AG04449 (cell line): ENCODE measurements around the gene LRRC61.

ENCODE experiments used
- CTCF ChIA-PET: fragments of 350-600 bp; formaldehyde crosslinking; extraction: SDS; loops from one replicate; lab custom pipeline; 2021; ENCODE audit warnings: antibody characterized with exemption; lab: Yijun Ruan, JAX
- POLR2A ChIA-PET: fragments of 400-600, 350-600 bp; formaldehyde crosslinking; extraction: SDS; loops from one replicate; lab custom pipeline; 2020; ENCODE audit warnings: antibody characterized with exemption, inconsistent platforms; lab: Yijun Ruan, JAX
- DNase-seq: peaks from one replicate; pipeline ENCODE4 v3.0.0-alpha.2; 2010; ENCODE audit warnings: low read depth, low spot score
- H3K4me3 ChIP-seq: 2 replicates; pipeline ENCODE4 v1.5.1; 2011; ENCODE audit warnings: low read depth, mild to moderate bottlenecking, control low read depth, low read length
- CTCF ChIP-seq: IDR thresholded peaks from one replicate; pipeline ENCODE4 v1.5.1; 2011; ENCODE audit warnings: mild to moderate bottlenecking, moderate library complexity, low read length, control low read depth, inconsistent platforms; ENCODE audit not compliant: insufficient read depth; ENCODE audit errors: missing control alignments

LRRC61 gene

GRCh38 chr7:150330211-150330885 lies 7.2 kb downstream of the LRRC61 start:
- no peak for DNase-seq
- TF ChIP-seq CTCF: no peak
- ChIA-PET POLR2A (no interaction called here), CTCF (no interaction called here)
- no peak overlapping the region for H3K4me3 ChIP-seq

GRCh38 chr7:150332852-150333635 lies 9.9 kb downstream of the LRRC61 start:
- TF ChIP-seq CTCF: no peak
- no peak for DNase-seq
- CTCF ChIA-PET: no interaction called here
- POLR2A ChIA-PET: no interaction called here
- H3K4me3 ChIP-seq: no peak overlapping the region

- no peak for TF ChIP-seq CTCF
- POLR2A ChIA-PET: no interaction called here
- no peak overlapping the region for H3K4me3 ChIP-seq
- DNase-seq: no peak
- CTCF ChIA-PET: no interaction called here
These were observed 10.5 kb downstream of the LRRC61 start for GRCh38 chr7:150333659-150334058.

- no peak overlapping the region for H3K4me3 ChIP-seq
- no peak for DNase-seq
- ChIA-PET CTCF (no interaction called here), POLR2A (no interaction called here)
- TF ChIP-seq CTCF: no peak
These were observed 11.0 kb downstream of the LRRC61 start for GRCh38 chr7:150334108-150334507.

GRCh38 chr7:150335108-150335773 lies 12.1 kb downstream of the LRRC61 start:
- ChIA-PET POLR2A (no interaction called here), CTCF (interaction anchor here (1.1 kb wide), 1 partner anchor 21 kb away, joined by 4 read pairs; no protein-coding TSS in a partner anchor)
- peak; percentile 5 for DNase-seq
- no peak overlapping the region for H3K4me3 ChIP-seq
- no peak for TF ChIP-seq CTCF

GRCh38 chr7:150335774-150336112 lies 12.6 kb downstream of the LRRC61 start:
- ChIA-PET CTCF (interaction anchor here (1.1 kb wide), 1 partner anchor 20 kb away, joined by 4 read pairs; no protein-coding TSS in a partner anchor), POLR2A (no interaction called here)
- no peak for TF ChIP-seq CTCF
- no peak for DNase-seq
- H3K4me3 ChIP-seq: no peak overlapping the region
